SH-SY5Y (cell line): Measurements from ENCODE around the gene PLOD1.

ENCODE experiments used
- GATA2 ChIP-seq: IDR thresholded peaks from 2 replicates; pipeline ENCODE4 v1.6.1; 2011; ENCODE audit warnings: mild to moderate bottlenecking, low read depth, low read length
- GATA3 ChIP-seq: IDR thresholded peaks from 2 replicates; pipeline ENCODE4 v1.6.1; 2011; ENCODE audit warnings: low read depth, mild to moderate bottlenecking, low read length, moderate library complexity

GRCh38 chr1:11943619-11944018 is 9.1 kb downstream of the PLOD1 start:
- no peak for TF ChIP-seq GATA2
- no peak for TF ChIP-seq GATA3
